ENCODE results near the gene RCAN3.
"Not testable (repeated sequence)": the region's sequence is repeated elsewhere in the genome, so short reads cannot be mapped to it uniquely, and the experiment has no call there.

Gene RCAN3

GRCh38 chr1:24515671-24516209 lies 13.1 kb downstream of the RCAN3 start:
- not testable (repeated sequence) for DNase-seq

GRCh38 chr1:24516506-24516905 lies 13.9 kb downstream of the RCAN3 start:
- DNase-seq = no peak

GRCh38 chr1:24517898-24518297 lies 15.3 kb downstream of the RCAN3 start:
- DNase-seq = no peak

- DNase-seq = not testable (repeated sequence)
Observed at GRCh38 chr1:24520282-24520681, 17.6 kb downstream of the RCAN3 start.

GRCh38 chr1:24525606-24526005 lies 23.0 kb downstream of the RCAN3 start:
- no peak for DNase-seq

GRCh38 chr1:24526045-24526444 lies 23.4 kb downstream of the RCAN3 start:
- no peak for DNase-seq

GRCh38 chr1:24526940-24527542 lies 24.4 kb downstream of the RCAN3 start:
- no peak for DNase-seq

GRCh38 chr1:24528744-24529143 lies 26.1 kb downstream of the RCAN3 start:
- DNase-seq = peak; percentile 47

GRCh38 chr1:24529292-24529691 lies 26.7 kb downstream of the RCAN3 start:
- not testable (repeated sequence) for DNase-seq

- no peak for DNase-seq
Observed at GRCh38 chr1:24535021-24535424, 32.4 kb downstream of the RCAN3 start.

- DNase-seq = no peak
Observed at GRCh38 chr1:24535778-24536177, 33.1 kb downstream of the RCAN3 start.

GRCh38 chr1:24536391-24536840 lies 33.8 kb downstream of the RCAN3 start:
- DNase-seq = peak; percentile 51

- DNase-seq = no peak
Observed at GRCh38 chr1:24540051-24540905, 37.6 kb downstream of the RCAN3 start.

GRCh38 chr1:24540906-24541710 lies 38.5 kb downstream of the RCAN3 start:
- no peak for DNase-seq

GRCh38 chr1:24541711-24542346 lies 39.2 kb downstream of the RCAN3 start:
- no peak for DNase-seq

- DNase-seq = no peak
Observed at GRCh38 chr1:24544239-24544638, 41.6 kb downstream of the RCAN3 start.

GRCh38 chr1:24545662-24546061 lies 43.0 kb downstream of the RCAN3 start:
- DNase-seq = no peak

GRCh38 chr1:24547195-24547594 lies 44.6 kb downstream of the RCAN3 start:
- no peak for DNase-seq

- no peak for DNase-seq
Observed at GRCh38 chr1:24548070-24548469, 45.4 kb downstream of the RCAN3 start.

- DNase-seq = not testable (repeated sequence)
Observed at GRCh38 chr1:24549210-24549609, 46.6 kb downstream of the RCAN3 start.

- DNase-seq = no peak
Observed at GRCh38 chr1:24551290-24551959, 48.8 kb downstream of the RCAN3 start.

GRCh38 chr1:24551960-24552571 lies 49.4 kb downstream of the RCAN3 start:
- DNase-seq = no peak

Measured in NCI-H510A (cell line).